Sciatic nerve (tissue), 2 donors: ENCODE data around the gene AUH. TPM values are rescaled to one million over a fixed set of nuclear protein-coding genes. Genes with fewer than 3 reads are reported as not detected.

Experiments
- ATAC-seq: fragments of 200-7000 bp; cut with Tn5 transposase; one replicate; pipeline ENCODE4 v1.9.1; 2020; ENCODE audit warnings: mild to moderate bottlenecking, moderate library complexity
- DNase-seq: peaks from one replicate; pipeline ENCODE4 v3.0.0-alpha.2; 2020; ENCODE audit warnings: low spot score
- intact Hi-C: fragments of 100-400 bp; cut with DNase I; formaldehyde crosslinking; loops from one replicate; pipeline ENCODE4 v1.14.2; 2022
- total RNA-seq: library from RNA; stranded (reverse); fragmentation: NEBNext Ultra II Directional; extraction: Animal tissue kit (Norgen Biotek cat#: 25700); gene quantifications from one replicate; pipeline ENCODE4 v1.2.1, GENCODE V29; 2021
- donor health status: DM: no; HTN: no; CAD: no.
- donor health status: DM: no; HTN: no; CAD: no.

The AUH gene
- total RNA-seq, 1 donor from 2014 or later: 28.7 TPM

DNA sequence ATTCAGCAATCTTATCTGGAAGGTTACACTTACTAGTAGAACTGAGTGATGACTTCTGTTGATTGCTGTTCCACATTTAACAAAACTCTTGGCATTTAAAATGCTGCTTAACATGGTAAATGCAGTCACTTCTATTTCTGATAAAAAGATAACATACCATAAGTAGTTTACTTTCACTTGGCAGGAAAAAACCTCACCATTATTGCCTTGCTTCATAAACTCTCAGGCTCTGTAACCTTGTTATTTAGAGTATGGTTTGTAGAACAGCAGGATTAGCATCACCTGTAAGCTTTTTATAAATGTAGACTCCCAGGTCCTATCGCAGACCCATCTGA is 55.5 kb downstream of the AUH start:
- ATAC-seq (no peak), DNase-seq (no peak)
- intact Hi-C loops: no loop called here

DNA sequence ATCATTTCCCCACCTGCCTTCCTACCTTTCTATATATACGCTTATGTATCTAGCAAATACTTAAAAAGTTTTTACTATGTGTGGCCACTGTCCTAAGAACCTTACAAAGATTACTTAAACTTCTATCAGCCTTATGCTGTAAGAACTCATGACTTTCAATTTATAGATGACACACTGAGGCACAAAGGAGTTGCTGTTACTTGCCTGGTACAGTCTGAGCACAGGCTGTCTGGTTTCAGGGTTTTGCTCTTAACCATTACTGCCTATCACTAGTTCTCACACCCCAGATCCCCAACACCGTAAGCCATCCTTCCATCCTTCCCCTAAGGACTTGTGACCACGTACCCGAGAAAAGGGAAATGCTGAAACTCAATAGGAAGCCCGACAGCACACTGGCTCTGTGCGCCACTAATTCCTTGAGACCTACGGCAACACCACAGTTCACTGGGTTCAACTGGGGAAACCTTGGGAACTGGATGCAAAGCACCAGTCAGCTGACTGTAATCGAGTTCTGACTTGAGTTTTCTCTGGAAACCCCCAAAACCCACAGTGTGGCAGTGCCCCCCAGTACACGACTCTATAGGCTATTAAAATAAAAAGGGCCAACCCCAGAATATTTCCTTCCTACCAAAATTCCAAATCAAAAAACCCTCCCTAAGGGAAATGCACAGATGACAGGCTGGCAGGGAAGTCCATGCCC is 56.0 kb downstream of the AUH start:
- intact Hi-C loops: no loop called here
- ATAC-seq (no peak), DNase-seq (no peak)

DNA sequence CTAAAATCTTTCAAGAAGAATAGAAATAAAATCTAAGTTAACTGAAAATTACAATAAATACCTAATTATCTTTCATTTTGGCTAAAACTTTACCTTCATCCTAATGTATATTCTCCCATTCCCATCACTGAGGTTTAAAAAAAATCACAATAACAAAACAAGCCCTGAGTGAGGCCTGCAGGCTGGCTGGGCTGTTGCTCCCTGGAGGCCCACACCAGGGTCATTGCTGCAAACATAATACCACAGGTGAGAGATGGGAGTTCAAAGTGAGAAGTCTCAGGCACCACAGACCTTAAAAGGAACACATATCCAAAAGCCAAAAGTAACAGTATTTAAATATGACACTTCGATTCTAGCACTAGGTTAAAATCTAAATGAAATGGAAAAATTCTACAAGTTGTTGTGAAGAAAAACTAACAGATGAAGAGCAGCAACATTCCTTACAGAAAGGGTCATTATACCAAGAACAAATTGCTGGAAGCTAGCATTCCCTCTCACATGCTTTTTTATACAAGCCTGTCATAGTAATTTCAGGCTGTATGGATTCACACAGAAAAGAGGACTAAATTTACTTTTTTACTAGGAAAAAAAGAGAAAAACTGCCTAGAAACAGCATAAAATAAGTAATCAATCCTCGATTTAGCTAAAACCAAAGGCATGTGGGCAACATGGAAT is 57.8 kb downstream of the AUH start:
- DNase-seq (no peak), ATAC-seq (no peak)
- intact Hi-C loops: no loop called here

DNA sequence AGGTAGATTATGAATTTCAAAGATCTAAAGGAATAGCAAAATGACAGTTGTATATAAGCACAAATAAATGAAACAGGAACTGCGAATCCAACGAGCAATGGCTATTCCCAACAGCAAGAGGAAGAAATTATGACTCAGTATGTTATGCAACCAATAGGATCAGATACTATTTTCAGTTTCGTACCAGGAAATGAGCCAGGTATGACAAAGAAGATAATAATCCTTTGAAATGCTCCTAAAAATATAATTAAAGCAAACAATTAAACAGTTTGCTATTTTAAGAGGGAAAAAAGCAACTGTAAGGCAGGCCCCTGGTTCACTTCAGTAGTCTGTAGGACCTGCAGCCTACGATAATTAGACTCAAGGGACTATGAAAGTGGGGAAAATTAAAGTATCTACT is 58.9 kb downstream of the AUH start:
- no peak for DNase-seq
- intact Hi-C loops: no loop called here
- ATAC-seq: peak; percentile 80

DNA sequence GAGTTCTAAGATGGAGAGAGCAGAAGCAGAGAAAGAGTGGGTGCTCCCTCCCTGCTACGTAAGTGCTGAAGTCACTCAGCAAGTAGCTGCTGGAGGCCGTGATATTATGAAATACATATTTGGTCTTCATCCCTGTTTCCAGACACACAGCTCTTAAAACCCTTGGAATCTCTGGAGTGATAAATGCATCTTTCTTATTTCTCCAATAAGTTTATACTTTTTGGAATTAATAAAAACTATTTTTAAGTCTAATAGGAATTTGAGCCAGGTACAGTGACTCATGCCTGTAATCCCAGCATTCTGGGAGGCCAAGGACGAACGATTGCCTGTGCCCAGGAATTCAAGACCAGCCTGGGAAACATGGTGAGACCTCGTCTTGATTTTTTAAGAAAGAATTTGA is 60.6 kb downstream of the AUH start:
- DNase-seq: no peak
- intact Hi-C loops: no loop called here
- ATAC-seq: peak; percentile 81

DNA sequence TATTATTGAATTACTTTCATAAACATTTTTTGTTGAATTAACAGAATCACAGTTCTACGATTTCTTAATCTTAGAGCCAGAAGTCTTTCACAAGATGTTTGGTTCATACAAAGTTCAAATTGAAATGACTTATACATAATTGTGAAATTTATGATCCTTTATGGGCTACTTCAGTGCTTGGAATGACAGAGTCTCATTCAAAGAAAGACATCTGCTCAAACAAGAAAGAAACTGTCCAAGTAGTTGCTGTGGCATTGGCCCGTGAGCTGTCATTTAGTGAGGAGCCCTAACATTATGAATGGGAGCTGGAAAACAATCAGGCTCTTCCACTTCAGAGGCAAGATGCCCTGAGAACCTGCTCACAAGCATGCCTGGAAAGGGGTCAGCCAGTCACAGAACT is 63.4 kb downstream of the AUH start:
- intact Hi-C loops: no loop called here
- ATAC-seq (peak; percentile 67), DNase-seq (no peak)

DNA sequence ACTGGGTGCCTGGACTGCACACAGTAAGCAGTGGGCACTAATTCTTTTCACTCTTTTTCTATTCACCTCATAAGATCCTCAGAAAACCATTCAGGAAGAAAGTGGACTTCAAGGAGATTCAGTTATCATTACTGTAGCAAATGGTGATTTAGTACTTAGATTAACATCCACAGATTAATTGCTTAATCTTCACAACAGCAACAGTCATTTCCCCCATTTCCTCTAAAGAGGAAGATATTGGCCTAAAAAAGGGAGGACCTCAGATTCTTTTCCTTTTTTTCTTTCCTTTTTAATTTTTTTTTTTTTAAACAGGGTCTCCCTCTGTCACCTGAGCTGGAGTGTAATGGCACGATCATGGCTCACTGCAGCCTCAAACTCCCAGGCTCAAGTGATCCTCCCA is 64.4 kb downstream of the AUH start:
- intact Hi-C loops: no loop called here
- ATAC-seq (no peak), DNase-seq (no peak)

DNA sequence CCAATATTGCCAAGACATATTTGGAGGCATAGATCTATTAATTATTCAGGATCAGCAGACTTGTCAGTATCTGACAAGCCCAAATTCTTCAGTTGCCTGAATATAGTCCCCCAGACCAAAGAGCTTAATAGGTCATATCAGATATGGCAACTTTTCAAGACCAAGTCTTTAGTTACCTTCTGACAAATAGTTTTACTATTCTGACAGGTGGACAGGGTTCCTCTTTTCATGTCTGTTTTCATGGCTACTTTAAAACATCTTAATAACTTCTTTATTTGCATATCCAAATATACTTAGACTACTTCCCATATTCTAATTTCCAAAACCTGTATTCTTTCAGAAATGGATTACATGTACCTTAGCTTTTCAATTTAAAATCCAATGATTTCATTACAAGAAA is 65.4 kb downstream of the AUH start:
- DNase-seq (no peak), ATAC-seq (no peak)
- intact Hi-C loops: no loop called here

DNA sequence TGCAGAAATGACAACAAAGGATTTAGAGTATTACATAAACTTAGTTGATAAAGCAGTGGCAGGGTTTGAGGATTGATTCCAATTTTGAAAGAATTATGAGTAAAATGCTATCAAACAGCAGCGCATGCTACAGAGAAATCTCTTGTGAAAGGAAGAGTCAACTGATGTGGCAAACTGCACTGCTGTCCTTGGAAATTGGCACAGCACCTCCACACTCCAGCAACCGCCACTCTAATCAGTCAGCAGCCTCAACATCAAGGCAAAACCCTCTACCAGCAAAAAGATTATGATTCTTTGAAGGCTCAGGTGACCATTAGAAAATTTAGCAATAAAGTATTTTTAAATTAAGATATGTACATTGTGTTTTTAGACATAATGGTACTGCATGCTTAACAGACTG is 66.4 kb downstream of the AUH start:
- ATAC-seq: no peak

DNA sequence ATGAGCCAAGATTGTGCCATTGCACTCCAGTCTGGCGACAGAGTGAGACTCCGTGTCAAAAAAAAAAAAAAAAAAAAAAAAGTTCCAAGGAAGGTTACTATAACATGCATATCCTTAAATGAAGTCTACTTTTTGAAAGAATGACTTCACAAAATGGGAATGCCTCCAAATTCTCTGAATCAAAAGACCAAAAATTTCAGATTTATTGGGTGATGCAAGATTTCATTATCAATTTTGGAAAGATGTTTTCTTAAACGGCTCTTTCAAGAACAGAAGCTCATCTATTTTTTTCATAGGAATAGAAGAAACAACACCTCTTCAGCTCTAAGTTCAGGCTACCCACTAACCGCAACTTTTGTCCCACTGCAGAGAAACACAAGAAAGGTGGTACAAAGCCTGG is 69.9 kb downstream of the AUH start:
- no peak for DNase-seq
- intact Hi-C loops: no loop called here
- no peak for ATAC-seq

More for the DNA sequence above, 66.4 kb downstream of the AUH start:
- no peak for DNase-seq
- intact Hi-C loops: no loop called here

DNA sequence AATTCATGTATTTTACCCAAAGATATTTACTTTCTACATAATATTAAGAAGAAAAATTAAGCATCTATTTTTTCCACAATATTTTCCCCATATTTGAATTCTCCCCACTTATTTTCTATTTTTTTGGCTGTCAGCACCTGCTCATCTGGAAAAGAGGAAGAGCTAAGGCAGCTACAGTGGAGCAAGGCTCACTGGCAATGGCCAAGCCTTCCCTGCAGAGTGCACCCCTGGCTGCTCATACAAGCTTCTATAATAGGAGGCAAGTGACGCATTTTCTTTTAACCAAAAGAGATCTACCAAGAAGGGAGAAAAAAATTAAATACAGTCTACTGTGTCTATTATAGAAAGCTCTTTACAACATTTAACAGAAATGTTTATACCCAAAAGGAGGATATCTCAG is 72.5 kb downstream of the AUH start:
- no peak for ATAC-seq
- DNase-seq: no peak
- intact Hi-C loops: no loop called here

DNA sequence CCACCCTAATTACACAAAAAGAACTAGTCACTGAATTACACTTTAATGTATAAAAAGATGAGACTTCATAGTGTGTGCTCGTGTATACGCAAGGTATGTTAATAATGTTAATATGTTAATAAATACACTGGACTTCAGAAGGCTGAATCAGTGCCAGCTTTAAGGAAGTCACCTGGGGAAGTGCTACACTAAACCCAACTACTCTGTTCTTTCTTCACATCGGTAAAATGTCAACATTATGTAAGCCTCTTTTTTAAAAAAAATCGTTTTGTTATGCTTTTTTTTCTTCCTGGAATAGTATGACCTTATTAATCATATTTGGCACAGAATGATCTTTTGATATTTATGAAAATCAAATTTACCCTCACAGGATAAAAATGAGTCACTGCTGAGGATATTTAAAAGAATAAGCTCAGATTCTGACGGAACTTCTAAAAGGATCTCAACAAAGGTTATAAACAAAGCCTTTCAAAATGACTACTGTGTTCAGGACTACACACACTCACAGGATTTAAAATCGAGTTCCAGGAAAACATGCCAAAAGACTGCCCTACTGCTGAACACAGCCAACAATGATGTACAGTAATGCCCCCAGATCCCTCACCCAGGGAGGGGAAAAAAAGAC is 75.9 kb downstream of the AUH start:
- intact Hi-C loops: no loop called here
- ATAC-seq (peak; percentile 20), DNase-seq (no peak)

DNA sequence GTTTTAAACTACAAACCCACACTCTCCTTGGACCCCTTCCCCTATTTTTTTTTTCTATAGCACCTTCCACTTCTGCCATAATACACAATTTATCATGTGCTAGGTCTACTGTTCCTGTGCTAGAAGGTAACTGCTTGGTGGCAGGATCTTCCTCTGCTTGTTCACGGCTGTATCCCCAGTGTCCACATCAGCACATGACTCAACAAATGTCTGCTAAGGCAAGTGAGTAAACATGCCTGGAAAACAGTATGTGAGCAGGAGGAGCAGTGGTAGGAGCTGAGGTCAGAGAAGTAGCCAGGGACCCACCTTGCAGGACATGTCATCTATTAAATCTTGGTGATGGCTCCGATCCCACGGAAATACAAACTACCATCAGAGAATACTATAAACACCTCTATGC is 79.4 kb downstream of the AUH start:
- intact Hi-C loops: no loop called here
- DNase-seq: no peak
- ATAC-seq: no peak

DNA sequence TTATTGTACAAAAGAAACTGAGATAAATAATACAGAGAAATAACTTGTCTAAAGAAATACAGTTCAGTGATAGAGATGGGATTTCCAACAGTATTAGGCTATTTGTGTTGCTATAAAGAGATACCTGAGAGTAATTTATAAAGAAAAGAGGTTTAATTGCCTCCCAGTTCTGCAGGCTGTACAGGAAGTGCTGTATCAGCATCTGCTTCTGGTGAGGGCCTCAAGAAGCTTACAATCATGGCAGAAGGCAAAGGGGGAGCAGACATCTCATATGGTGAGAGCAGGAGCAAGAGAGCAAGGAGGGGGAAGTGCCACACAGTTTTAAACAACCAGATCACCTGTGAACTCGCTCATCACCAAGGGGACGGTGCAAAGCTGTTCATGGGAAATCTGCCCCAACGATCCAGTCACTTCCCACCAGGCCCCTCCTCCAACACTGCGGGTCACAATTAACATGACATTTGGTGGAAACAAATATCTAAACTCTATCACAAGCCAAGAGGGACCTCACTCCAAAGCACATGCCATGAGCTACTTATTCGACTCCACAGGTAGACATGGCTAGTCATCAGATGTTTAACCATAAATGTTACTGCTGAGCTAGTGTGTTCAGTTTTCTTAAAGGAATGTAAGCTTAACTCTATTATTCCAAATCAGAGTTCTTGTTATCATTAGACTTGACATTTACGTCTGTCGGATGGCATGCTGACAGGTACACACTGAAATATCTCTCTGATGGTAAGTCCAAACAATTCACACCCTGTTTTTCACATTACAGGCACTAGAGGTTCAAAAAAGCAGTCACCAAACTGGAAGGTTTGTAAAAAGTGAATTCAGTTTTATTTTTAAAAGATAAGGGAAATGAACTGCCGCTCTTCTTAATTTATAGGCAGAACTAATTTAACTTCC is 82.2 kb downstream of the AUH start:
- DNase-seq: no peak
- no peak for ATAC-seq
- intact Hi-C loops: no loop called here

DNA sequence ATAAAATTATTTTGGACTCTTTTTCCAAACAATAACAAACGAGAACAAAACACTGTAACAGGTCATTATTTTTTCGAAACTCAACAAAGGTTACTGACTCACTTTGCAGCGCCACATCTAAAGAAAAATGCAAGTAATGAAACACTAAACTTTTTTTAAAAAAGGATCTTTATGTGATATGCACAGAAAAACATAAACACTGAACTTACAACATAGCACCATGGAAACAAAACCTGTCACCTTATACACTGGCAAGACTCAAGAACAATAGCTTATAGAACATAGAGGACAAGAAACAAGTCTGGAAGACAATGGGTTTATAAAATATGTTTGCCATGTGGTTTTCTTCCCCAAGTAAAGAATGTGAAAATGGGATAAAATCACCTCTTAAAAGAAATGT is 85.2 kb downstream of the AUH start:
- DNase-seq (no peak), ATAC-seq (no peak)
- intact Hi-C loops: no loop called here

DNA sequence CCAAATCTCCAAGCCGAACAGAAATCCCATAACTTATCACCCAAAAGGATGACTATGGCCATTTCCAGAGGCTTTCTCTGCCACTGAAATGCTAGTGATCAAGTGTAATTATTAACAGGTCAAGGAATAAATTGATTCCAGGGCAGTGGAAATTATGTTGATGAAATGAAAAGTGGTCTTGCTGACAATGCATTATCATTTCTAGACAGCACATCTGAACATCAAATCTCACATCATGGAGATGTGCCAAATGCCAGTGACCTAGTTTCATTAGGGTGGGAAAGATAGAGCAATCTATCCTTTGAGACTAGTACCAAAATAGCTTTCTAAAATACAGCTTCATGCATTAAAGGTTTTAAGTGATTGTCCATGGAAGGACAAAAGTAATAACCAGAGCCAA is 86.1 kb downstream of the AUH start:
- ATAC-seq (no peak), DNase-seq (no peak)
- intact Hi-C loops: no loop called here

DNA sequence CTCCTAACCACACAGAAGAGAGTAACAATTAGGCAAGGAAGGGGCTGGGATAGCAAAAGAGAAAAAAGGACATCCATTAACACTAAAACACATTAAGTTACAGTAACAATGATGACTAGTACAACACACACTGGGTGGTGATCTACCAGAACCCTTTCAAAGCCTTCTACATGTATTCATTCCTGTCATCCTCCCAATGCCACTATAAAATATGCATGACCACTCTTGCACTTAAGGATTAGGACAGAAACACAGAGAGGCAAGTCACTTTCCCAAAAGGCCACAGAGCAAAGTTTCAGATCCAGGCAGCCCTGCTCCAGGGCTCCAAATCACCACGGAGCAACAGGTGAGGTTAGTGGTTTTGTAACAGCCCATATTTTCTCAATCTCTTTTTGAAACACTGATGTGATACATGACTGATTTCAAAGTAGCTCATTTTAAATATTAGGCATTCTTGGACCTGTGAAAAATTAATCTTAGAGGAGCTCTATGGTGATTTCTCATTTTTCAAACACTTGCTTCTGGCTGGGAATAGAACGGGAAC is 86.7 kb downstream of the AUH start:
- ATAC-seq: no peak
- intact Hi-C loops: no loop called here
- DNase-seq: no peak

DNA sequence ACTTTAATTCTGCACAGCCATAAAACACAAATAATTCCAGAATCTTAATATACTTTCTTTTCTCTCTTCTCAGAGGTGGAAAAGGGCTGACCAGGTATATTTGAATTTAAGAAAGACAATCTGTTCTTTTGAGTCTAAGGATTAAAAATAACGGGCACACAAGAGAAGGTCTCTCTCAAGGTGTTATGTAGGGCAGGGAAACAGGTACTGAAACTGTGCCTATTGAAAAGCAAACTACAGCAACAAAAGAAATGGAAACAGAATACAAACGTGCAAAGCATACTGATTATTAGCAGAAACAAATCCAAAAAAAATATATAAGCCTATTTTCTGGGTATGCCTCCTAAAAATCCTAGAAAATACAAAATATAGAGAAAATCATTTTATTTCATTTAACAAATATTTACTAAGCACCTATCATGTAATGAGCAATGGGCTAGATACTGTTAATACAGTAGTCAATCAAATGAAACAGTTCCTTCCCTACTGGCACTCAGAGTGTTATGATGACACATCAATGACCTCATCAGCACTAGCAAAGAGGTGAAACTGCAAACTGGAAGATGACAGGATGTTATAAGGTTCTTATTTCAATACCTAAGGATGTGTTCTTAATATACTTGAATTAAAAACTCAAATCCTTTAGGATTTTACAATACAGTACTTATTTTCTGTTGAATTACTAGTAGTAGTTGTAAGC is 87.7 kb downstream of the AUH start:
- ATAC-seq (no peak), DNase-seq (no peak)

DNA sequence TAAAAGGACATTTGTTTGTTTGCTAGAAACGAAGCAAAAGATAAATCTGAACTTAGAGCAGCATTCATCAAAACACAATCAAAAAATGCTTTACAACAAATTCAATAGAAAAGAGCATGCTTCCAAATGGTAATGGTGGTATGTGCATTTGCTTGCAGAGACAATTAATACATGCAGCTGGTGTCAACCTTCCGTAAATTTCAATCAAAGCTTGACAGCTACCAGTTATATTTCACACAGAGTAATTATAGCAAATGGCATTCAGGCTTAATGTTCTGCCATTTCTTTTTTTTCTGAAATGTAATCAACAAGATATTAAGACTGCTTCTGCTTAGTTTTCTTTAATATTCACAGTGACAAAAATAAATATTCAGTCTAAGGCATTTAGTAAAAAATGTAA is 90.6 kb downstream of the AUH start:
- intact Hi-C loops: no loop called here
- DNase-seq (no peak), ATAC-seq (no peak)

More for the DNA sequence above, 87.7 kb downstream of the AUH start:
- intact Hi-C loops: no loop called here
